ENCODE results near the gene ERBB3.

The ERBB3 gene

GRCh38 chr12:56079723-56080555, at the start of gene ERBB3:
TSS of gene ERBB3 (plus strand) at chr12:56080165. CDS start at chr12:56080301, 136 bp downstream.
- Histone ChIP-seq H2AFZ (ENCODE audit: low read depth) (peak within 1 kb of the TSS; percentile 92), H3K27ac (no peak within 1 kb of the TSS), H3K9ac (peak within 1 kb of the TSS; percentile 24; the same call in 1 of the 2 replicates), H3K27me3 (ENCODE audit: insufficient read depth, low read depth) (peaks cover 33% of the 10 kb centered on the region; the same call in 1 of the 2 replicates), H3K4me3 (IDR thresholded peaks at IDR 0.05; ENCODE audit: insufficient read depth, low read depth, low read length) (no peak within 1 kb of the TSS), H3K79me2 (ENCODE audit: insufficient read depth, low read depth) (no peaks in the 10 kb centered on the region), H3K4me1 (ENCODE audit: low read depth, poor library complexity, severe bottlenecking) (peaks cover 13% of the 10 kb centered on the region), H4K20me1 (ENCODE audit: insufficient read depth) (no peaks in the 10 kb centered on the region), H3K4me2 (peak within 1 kb of the TSS; percentile 88), H3K36me3 (ENCODE audit: insufficient read depth) (no peaks in the 10 kb centered on the region)
- TF ChIP-seq CTCF (conservative IDR thresholded peaks at IDR 0.05; ENCODE audit: low read depth, low read length), result no peak

GRCh38 chr12:56031987-56032386, 48.0 kb upstream of the ERBB3 start:
- Histone ChIP-seq H3K9ac (no peak overlapping the region), H3K36me3 (ENCODE audit: insufficient read depth) (no peaks in the 10 kb centered on the region), H4K20me1 (ENCODE audit: insufficient read depth) (no peaks in the 10 kb centered on the region), H2AFZ (ENCODE audit: low read depth) (no peak overlapping the region), H3K27me3 (ENCODE audit: insufficient read depth, low read depth) (no peaks in the 10 kb centered on the region), H3K79me2 (ENCODE audit: insufficient read depth, low read depth) (no peaks in the 10 kb centered on the region), H3K4me1 (ENCODE audit: low read depth, poor library complexity, severe bottlenecking) (no peaks in the 10 kb centered on the region), H3K27ac (no peak overlapping the region), H3K4me2 (no peak overlapping the region), H3K4me3 (IDR thresholded peaks at IDR 0.05; ENCODE audit: insufficient read depth, low read depth, low read length) (no peak overlapping the region)
- TF ChIP-seq CTCF (conservative IDR thresholded peaks at IDR 0.05; ENCODE audit: low read depth, low read length), result no peak

- Histone ChIP-seq H3K27ac (no peak overlapping the region), H3K4me1 (ENCODE audit: low read depth, poor library complexity, severe bottlenecking) (peaks cover 4% of the 10 kb centered on the region), H3K4me2 (no peak overlapping the region), H3K79me2 (ENCODE audit: insufficient read depth, low read depth) (no peaks in the 10 kb centered on the region), H2AFZ (ENCODE audit: low read depth) (no peak overlapping the region), H3K4me3 (IDR thresholded peaks at IDR 0.05; ENCODE audit: insufficient read depth, low read depth, low read length) (no peak overlapping the region), H3K36me3 (ENCODE audit: insufficient read depth) (no peaks in the 10 kb centered on the region), H3K27me3 (ENCODE audit: insufficient read depth, low read depth) (no peaks in the 10 kb centered on the region), H3K9ac (no peak overlapping the region), H4K20me1 (ENCODE audit: insufficient read depth) (no peaks in the 10 kb centered on the region)
- no peak for TF ChIP-seq CTCF (conservative IDR thresholded peaks at IDR 0.05; ENCODE audit: low read depth, low read length)
These were observed 45.2 kb upstream of the ERBB3 start for GRCh38 chr12:56034586-56035332.

- Histone ChIP-seq H2AFZ (ENCODE audit: low read depth) (no peak overlapping the region), H4K20me1 (ENCODE audit: insufficient read depth) (no peaks in the 10 kb centered on the region), H3K9ac (no peak overlapping the region), H3K4me2 (no peak overlapping the region), H3K27ac (no peak overlapping the region), H3K4me1 (ENCODE audit: low read depth, poor library complexity, severe bottlenecking) (peaks cover 12% of the 10 kb centered on the region), H3K27me3 (ENCODE audit: insufficient read depth, low read depth) (no peaks in the 10 kb centered on the region), H3K4me3 (IDR thresholded peaks at IDR 0.05; ENCODE audit: insufficient read depth, low read depth, low read length) (no peak overlapping the region), H3K36me3 (ENCODE audit: insufficient read depth) (no peaks in the 10 kb centered on the region), H3K79me2 (ENCODE audit: insufficient read depth, low read depth) (peaks cover 4% of the 10 kb centered on the region)
- no peak for TF ChIP-seq CTCF (conservative IDR thresholded peaks at IDR 0.05; ENCODE audit: low read depth, low read length)
These were observed 42.8 kb upstream of the ERBB3 start for GRCh38 chr12:56037161-56037560.

Measured in KMS-11 (cell line).